ENCODE data around the gene RAD51B.
"Not testable (repeated sequence)": the region's sequence is repeated elsewhere in the genome, so short reads cannot be mapped to it uniquely, and the experiment has no call there.

Gene RAD51B

GRCh38 chr14:68424443-68425172 is 605.0 kb downstream of the RAD51B start:
- no peak for DNase-seq

GRCh38 chr14:68426661-68427549 is 607.3 kb downstream of the RAD51B start:
- no peak for DNase-seq

- no peak for DNase-seq
Observed at GRCh38 chr14:68427550-68427890, 607.9 kb downstream of the RAD51B start.

- DNase-seq, result not testable (repeated sequence)
Observed at GRCh38 chr14:68428900-68429299, 609.3 kb downstream of the RAD51B start.

GRCh38 chr14:68434173-68434572 is 614.6 kb downstream of the RAD51B start:
- not testable (repeated sequence) for DNase-seq

GRCh38 chr14:68435631-68436030 is 616.1 kb downstream of the RAD51B start:
- DNase-seq, result not testable (repeated sequence)

GRCh38 chr14:68439676-68440075 is 620.1 kb downstream of the RAD51B start:
- DNase-seq, result no peak

- DNase-seq, result no peak
Observed at GRCh38 chr14:68440820-68441219, 621.2 kb downstream of the RAD51B start.

- DNase-seq, result no peak
Observed at GRCh38 chr14:68441542-68441941, 622.0 kb downstream of the RAD51B start.

GRCh38 chr14:68442828-68443629 is 623.5 kb downstream of the RAD51B start:
- DNase-seq, result no peak

- DNase-seq, result no peak
Observed at GRCh38 chr14:68444449-68445168, 625.0 kb downstream of the RAD51B start.

GRCh38 chr14:68446243-68447040 is 626.9 kb downstream of the RAD51B start:
- no peak for DNase-seq

- DNase-seq, result no peak
Observed at GRCh38 chr14:68447581-68448251, 628.1 kb downstream of the RAD51B start.

- no peak for DNase-seq
Observed at GRCh38 chr14:68448252-68448902, 628.8 kb downstream of the RAD51B start.

- no peak for DNase-seq
Observed at GRCh38 chr14:68449561-68450181, 630.1 kb downstream of the RAD51B start.

GRCh38 chr14:68450391-68451120 is 631.0 kb downstream of the RAD51B start:
- DNase-seq, result no peak

- DNase-seq, result no peak
Observed at GRCh38 chr14:68451696-68452373, 632.3 kb downstream of the RAD51B start.

- no peak for DNase-seq
Observed at GRCh38 chr14:68458253-68458652, 638.7 kb downstream of the RAD51B start.
